T-helper 22 cell (primary cell): Measurements from ENCODE around the gene WASL.
"Not testable (repeated sequence)": the region's sequence is repeated elsewhere in the genome, so short reads cannot be mapped to it uniquely, and the experiment has no call there.

ENCODE experiments used
- DNase-seq: peaks from one replicate; pipeline ENCODE4 v3.0.0-alpha.2; 2020; ENCODE audit warnings: low read depth

WASL gene

GRCh38 chr7:123732413-123733091, 16.3 kb downstream of the WASL start:
- DNase-seq, result no peak

- no peak for DNase-seq
Measured at GRCh38 chr7:123729218-123729578, 19.6 kb downstream of the WASL start.

- DNase-seq, result no peak
Measured at GRCh38 chr7:123727071-123727837, 21.5 kb downstream of the WASL start.

GRCh38 chr7:123725586-123726171, 23.1 kb downstream of the WASL start:
- no peak for DNase-seq

- DNase-seq, result no peak
Measured at GRCh38 chr7:123724817-123725253, 24.0 kb downstream of the WASL start.

GRCh38 chr7:123723913-123724312, 24.9 kb downstream of the WASL start:
- DNase-seq, result no peak

GRCh38 chr7:123720527-123720926, 28.3 kb downstream of the WASL start:
- not testable (repeated sequence) for DNase-seq

- no peak for DNase-seq
Measured at GRCh38 chr7:123719197-123719721, 29.5 kb downstream of the WASL start.

- no peak for DNase-seq
Measured at GRCh38 chr7:123718773-123719172, 30.0 kb downstream of the WASL start.

GRCh38 chr7:123717689-123718088, 31.1 kb downstream of the WASL start:
- no peak for DNase-seq

- DNase-seq, result no peak
Measured at GRCh38 chr7:123716877-123717276, 31.9 kb downstream of the WASL start.

GRCh38 chr7:123715799-123716198, 33.0 kb downstream of the WASL start:
- no peak for DNase-seq

GRCh38 chr7:123715198-123715597, 33.6 kb downstream of the WASL start:
- DNase-seq, result no peak

- DNase-seq, result no peak
Measured at GRCh38 chr7:123714296-123715080, 34.3 kb downstream of the WASL start.

GRCh38 chr7:123712619-123713018, 36.2 kb downstream of the WASL start:
- DNase-seq, result no peak

GRCh38 chr7:123711832-123712293, 36.9 kb downstream of the WASL start:
- no peak for DNase-seq

GRCh38 chr7:123710683-123711082, 38.1 kb downstream of the WASL start:
- DNase-seq, result no peak

GRCh38 chr7:123709525-123709924, 39.3 kb downstream of the WASL start:
- no peak for DNase-seq

- DNase-seq, result no peak
Measured at GRCh38 chr7:123705211-123705901, 43.4 kb downstream of the WASL start.

GRCh38 chr7:123695944-123696677, 52.7 kb downstream of the WASL start:
- no peak for DNase-seq

GRCh38 chr7:123692471-123692877, 56.3 kb downstream of the WASL start:
- no peak for DNase-seq
